Measurements from ENCODE around the gene PCA3.

DNA sequence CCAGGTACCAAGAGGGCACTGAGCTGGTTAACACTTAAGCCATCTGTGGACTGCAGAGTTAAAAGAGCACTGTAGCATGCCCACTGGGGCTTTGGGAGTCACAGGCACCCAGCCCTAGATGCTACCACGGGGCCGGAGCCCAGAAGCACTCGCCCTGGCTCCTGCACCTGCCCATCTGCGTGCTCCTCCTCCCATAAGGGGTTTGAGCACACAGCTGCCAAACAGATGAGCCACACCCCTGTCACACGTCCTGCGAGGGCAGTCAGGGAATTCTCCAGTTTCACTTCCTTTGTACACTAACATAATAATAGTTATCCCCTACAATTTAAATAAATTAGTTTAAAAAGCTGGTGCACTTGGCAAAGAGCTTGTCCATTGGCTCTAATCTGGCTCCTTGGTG lies 4.5 kb upstream of the PCA3 start:
- TF ChIP-seq CTCF (IDR thresholded peaks at IDR 0.05) = no peak
- no peak for TF ChIP-seq POLR2A (IDR thresholded peaks at IDR 0.05)

Measured in heart left ventricle (tissue), 13 donors.